ENCODE results near the gene SCNN1G.

DNA sequence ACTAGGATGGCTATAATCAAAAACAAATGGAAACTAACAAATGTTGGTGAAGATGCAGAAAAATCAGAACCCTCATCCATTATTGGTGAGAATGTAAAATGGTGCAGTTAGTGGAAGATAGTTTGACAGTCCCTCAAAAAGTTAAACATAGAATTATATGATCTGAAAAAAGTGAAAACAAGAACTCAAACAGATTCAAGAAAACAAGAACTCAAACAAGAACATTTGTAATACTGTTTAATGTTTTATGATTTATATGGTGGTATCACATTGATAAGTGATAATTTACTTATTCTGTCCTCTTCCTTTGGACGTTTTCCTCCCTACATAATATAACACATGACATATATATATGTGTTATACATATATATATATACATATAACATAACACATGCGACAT lies 45.3 kb upstream of the SCNN1G start:
- TF ChIP-seq, protein P1, sequence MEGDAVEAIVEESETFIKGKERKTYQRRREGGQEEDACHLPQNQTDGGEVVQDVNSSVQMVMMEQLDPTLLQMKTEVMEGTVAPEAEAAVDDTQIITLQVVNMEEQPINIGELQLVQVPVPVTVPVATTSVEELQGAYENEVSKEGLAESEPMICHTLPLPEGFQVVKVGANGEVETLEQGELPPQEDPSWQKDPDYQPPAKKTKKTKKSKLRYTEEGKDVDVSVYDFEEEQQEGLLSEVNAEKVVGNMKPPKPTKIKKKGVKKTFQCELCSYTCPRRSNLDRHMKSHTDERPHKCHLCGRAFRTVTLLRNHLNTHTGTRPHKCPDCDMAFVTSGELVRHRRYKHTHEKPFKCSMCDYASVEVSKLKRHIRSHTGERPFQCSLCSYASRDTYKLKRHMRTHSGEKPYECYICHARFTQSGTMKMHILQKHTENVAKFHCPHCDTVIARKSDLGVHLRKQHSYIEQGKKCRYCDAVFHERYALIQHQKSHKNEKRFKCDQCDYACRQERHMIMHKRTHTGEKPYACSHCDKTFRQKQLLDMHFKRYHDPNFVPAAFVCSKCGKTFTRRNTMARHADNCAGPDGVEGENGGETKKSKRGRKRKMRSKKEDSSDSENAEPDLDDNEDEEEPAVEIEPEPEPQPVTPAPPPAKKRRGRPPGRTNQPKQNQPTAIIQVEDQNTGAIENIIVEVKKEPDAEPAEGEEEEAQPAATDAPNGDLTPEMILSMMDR (IDR thresholded peaks at IDR 0.05) = no peak
- no peak for TF ChIP-seq POLR2A (IDR thresholded peaks at IDR 0.05)
- no peak for TF ChIP-seq POLR2AphosphoS5 (IDR thresholded peaks at IDR 0.05)
- no peak for TF ChIP-seq EP300 (IDR thresholded peaks at IDR 0.05)
